HepG2 (cell line): ENCODE data around the gene FMNL2. TPM values are rescaled to one million over a fixed set of nuclear protein-coding genes. Genes with fewer than 3 reads are reported as not detected.

ENCODE experiments used
- ELF3 ChIP-seq: IDR thresholded peaks from 2 replicates; pipeline ENCODE4 v1.6.1; 2016; ENCODE audit warnings: missing genetic modification reagents, missing compliant biosample characterization
- FOXO1 ChIP-seq: sonication (generic); formaldehyde crosslinking; IDR thresholded peaks from 2 replicates; pipeline ENCODE4 v1.4.0; 2020; ENCODE audit warnings: missing genetic modification reagents
- GATAD2A ChIP-seq: IDR thresholded peaks from 2 replicates; pipeline ENCODE4 v1.6.1; 2016
- HNF4A ChIP-seq: sonication (generic); formaldehyde crosslinking; IDR thresholded peaks from 2 replicates; pipeline ENCODE4 v1.4.0; 2020; ENCODE audit warnings: missing genetic modification reagents
- HOMEZ ChIP-seq: IDR thresholded peaks from 2 replicates; pipeline ENCODE4 v1.6.1; 2016; ENCODE audit warnings: low read depth
- MAX ChIP-seq: IDR thresholded peaks from 2 replicates; pipeline ENCODE4 v1.6.1; 2012; ENCODE audit warnings: inconsistent platforms
- NCOR1 ChIP-seq: fragments of 200-600 bp; sonication (generic); IDR thresholded peaks from 2 replicates; pipeline ENCODE4 v1.7.0; 2017; ENCODE audit warnings: antibody characterized with exemption, low read length, borderline replicate concordance
- SOX13 ChIP-seq, 3 experiments: fragments of 450-650 bp in 1 of 3; sonication (generic) in 1 of 3; formaldehyde crosslinking in 1 of 3; IDR thresholded peaks in 2 of 3; conservative IDR thresholded peaks in 1 of 3; 2 replicates each; pipeline versions ENCODE4 v1.5.0 to v1.6.1; 2016 to 2020; ENCODE audit warnings: antibody characterized with exemption in 1 of 3, mild to moderate bottlenecking in 1 of 3, missing compliant biosample characterization in 1 of 3, missing genetic modification reagents in 1 of 3, moderate library complexity in 1 of 3
- ZBTB4 ChIP-seq: sonication (generic); formaldehyde crosslinking; IDR thresholded peaks from 2 replicates; pipeline ENCODE4 v1.4.0; 2020; ENCODE audit warnings: missing genetic modification reagents, mild to moderate bottlenecking, borderline replicate concordance
- ZNF101 ChIP-seq: sonication (generic); formaldehyde crosslinking; IDR thresholded peaks from 2 replicates; pipeline ENCODE4 v1.4.0; 2020; ENCODE audit warnings: mild to moderate bottlenecking, low read depth, missing genetic modification reagents, borderline replicate concordance
- ZNF3 ChIP-seq: IDR thresholded peaks from 2 replicates; pipeline ENCODE4 v1.7.0; 2017; ENCODE audit warnings: inconsistent platforms
- ZSCAN31 ChIP-seq: sonication (generic); formaldehyde crosslinking; IDR thresholded peaks from 2 replicates; pipeline ENCODE4 v1.5.0; 2020; ENCODE audit warnings: low read depth, mild to moderate bottlenecking, missing genetic modification reagents
- polyA plus RNA-seq, 8 experiments: library from polyadenylated mRNA; depleted of rRNA in 3 of 8; stranded (reverse) in 7 of 8; unstranded in 1 of 8; fragments of >200 nt; fragmentation: Illumina TruSeq in 4 of 8; extraction: Trizol in 4 of 8; gene quantifications; 2 replicates each; pipeline versions ENCODE4 v1.2.1 to v1.2.3, GENCODE V29; 2011 to 2016; ENCODE audit warnings: low read depth in 4 of 8, missing spikeins in 1 of 8, mixed read lengths in 1 of 8; ENCODE audit not compliant: insufficient read depth in 1 of 8
- total RNA-seq, 5 experiments: library from RNA; depleted of rRNA; stranded (reverse); fragments of >200 nt; fragmentation: Illumina TruSeq; extraction: Trizol; gene quantifications; 2 replicates each; pipeline ENCODE4 v1.2.3, GENCODE V29; 2016; ENCODE audit warnings: low read depth in 1 of 5

The FMNL2 gene
- total and polyA plus RNA-seq, 2 of the 13 experiments (the other 11 are each of a cell fraction or from before 2014, with no cell fraction given) = 66.5 to 67.7 TPM

- no peak for TF ChIP-seq ZBTB4
- TF ChIP-seq NCOR1 = peak; percentile 53; the same call in 1 of the 2 replicates
- TF ChIP-seq ELF3 (CRISPR knock-in tag) = peak; percentile 50
- TF ChIP-seq ZNF101 = no peak
- TF ChIP-seq HOMEZ (CRISPR knock-in tag) = peak; percentile 54; the same call in 1 of the 2 replicates
- TF ChIP-seq HNF4A (CRISPR knock-in tag) = peak; percentile 88
- TF ChIP-seq ZNF3 = peak; percentile 56
- no peak for TF ChIP-seq SOX13 (IDR thresholded peaks at IDR 0.05)
- peak in 1 of 2 experiments; percentile 55; a peak in 1 of 4 replicates for TF ChIP-seq SOX13 (CRISPR knock-in tag; conservative IDR thresholded peaks at IDR 0.05 in 1 of 2, IDR thresholded peaks at IDR 0.05 in 1 of 2)
- no peak for TF ChIP-seq FOXO1
- no peak for TF ChIP-seq ZSCAN31 (CRISPR knock-in tag)
- TF ChIP-seq GATAD2A (CRISPR knock-in tag) = peak; percentile 76
- TF ChIP-seq MAX = peak; percentile 52; the same call in 1 of the 2 replicates
- TF ChIP-seq, all 625 proteins: peak for 57
Observed at GRCh38 chr2:152432765-152433164, 97.8 kb downstream of the FMNL2 start (continued).
